Keratinocyte (primary cell): ENCODE data around the gene BICDL2.

ENCODE experiments used
- CTCF ChIP-seq, 3 experiments: IDR thresholded peaks in 1 of 3; conservative IDR thresholded peaks in 1 of 3; optimal IDR thresholded peaks in 1 of 3; 2 replicates in 2 of 3; 3 replicates in 1 of 3; pipeline versions ENCODE3 to v1.5.1; 2011; ENCODE audit warnings: low read length in 3 of 3, mild to moderate bottlenecking in 3 of 3, moderate library complexity in 2 of 3, control low read depth in 1 of 3, inconsistent platforms in 1 of 3; ENCODE audit not compliant: insufficient read depth in 2 of 3; ENCODE audit errors: extremely low read depth in 1 of 3
- EZH2 ChIP-seq: IDR thresholded peaks from one replicate; pipeline ENCODE4 v1.6.1; 2012; ENCODE audit warnings: inconsistent platforms, mild to moderate bottlenecking, low read length, moderate library complexity

GRCh38 chr16:3003582-3004270 is 33.0 kb downstream of the BICDL2 start:
- TF ChIP-seq CTCF (optimal IDR thresholded peaks at IDR 0.05 in 1 of 3, IDR thresholded peaks at IDR 0.05 in 1 of 3, conservative IDR thresholded peaks at IDR 0.05 in 1 of 3; ENCODE audit: extremely low read depth in 1 of 3, insufficient read depth in 2 of 3, low read length in 3 of 3) (peak; percentile 27 to 82 (median 51)), EZH2 (no peak)
